Smooth muscle cell (in vitro differentiated cells): Measurements from ENCODE around the gene SUN1. TPM values are rescaled to one million over a fixed set of nuclear protein-coding genes. Genes with fewer than 3 reads are reported as not detected.

Experiments
- DNase-seq: peaks from one replicate; lab custom pipeline; 2025; ENCODE audit not compliant: unreplicated experiment; lab: John Stamatoyannopoulos, UW
- H2AFZ ChIP-seq: fragments of 200-600 bp; sonication (generic); 2 replicates; pipeline ENCODE4 v1.6.0; 2016; ENCODE audit warnings: antibody characterized with exemption, low read depth, mild to moderate bottlenecking
- H3F3A ChIP-seq: fragments of 200-600 bp; sonication (generic); 2 replicates; pipeline ENCODE4 v1.6.0; 2017; ENCODE audit warnings: antibody characterized with exemption, low read depth
- H3K27ac ChIP-seq: fragments of 200-600 bp; sonication (generic); 2 replicates; pipeline ENCODE4 v1.5.1; 2016; ENCODE audit warnings: low read depth, mild to moderate bottlenecking
- H3K27me3 ChIP-seq: fragments of 200-600 bp; sonication (generic); 2 replicates; pipeline ENCODE4 v1.6.1; 2016; ENCODE audit warnings: low read depth, mild to moderate bottlenecking
- H3K36me3 ChIP-seq: fragments of 200-600 bp; sonication (generic); 2 replicates; pipeline ENCODE4 v1.5.1; 2016; ENCODE audit warnings: low read depth
- H3K4me1 ChIP-seq: fragments of 200-600 bp; sonication (generic); 2 replicates; pipeline ENCODE4 v1.5.1; 2016; ENCODE audit warnings: low read depth
- H3K4me2 ChIP-seq: fragments of 200-600 bp; sonication (generic); 2 replicates; pipeline ENCODE4 v1.6.0; 2016; ENCODE audit warnings: mild to moderate bottlenecking
- H3K4me3 ChIP-seq: fragments of 200-600 bp; sonication (generic); 2 replicates; pipeline ENCODE4 v1.5.1; 2016; ENCODE audit warnings: mild to moderate bottlenecking
- H3K79me2 ChIP-seq: fragments of 200-600 bp; sonication (generic); 2 replicates; pipeline ENCODE4 v1.6.0; 2016; ENCODE audit warnings: low read depth, mild to moderate bottlenecking
- H3K9ac ChIP-seq: fragments of 200-600 bp; sonication (generic); 2 replicates; pipeline ENCODE4 v1.6.0; 2016; ENCODE audit warnings: low read depth
- H3K9me3 ChIP-seq: fragments of 200-600 bp; sonication (generic); replicated peaks from 2 replicates; pipeline ENCODE4 v1.5.1; 2016; ENCODE audit warnings: low read depth
- H4K20me1 ChIP-seq: fragments of 200-600 bp; sonication (generic); 2 replicates; pipeline ENCODE4 v1.6.0; 2016; ENCODE audit warnings: low read depth
- WGBS: methylation state at CpG from one replicate; pipeline ENCODE4 v1.1.7; 2016; ENCODE audit warnings: low lambda C conversion rate; 5-methylcytosine and 5-hydroxymethylcytosine counted together
- polyA plus RNA-seq: library from polyadenylated mRNA; unstranded; fragments of >200 nt; fragmentation: Nextera tagmentation; extraction: Ambion mirVana; gene quantifications from 2 replicates; pipeline ENCODE4 v1.2.1, GENCODE V29; 2016
- total RNA-seq: library from RNA; depleted of rRNA; stranded (reverse); fragments of >200 nt; gene quantifications from 2 replicates; pipeline ENCODE4 v1.2.3, GENCODE V29; 2014
- TF ChIP-seq, protein P1 (sequence below): fragments of 200-600 bp; sonication (generic); IDR thresholded peaks from 2 replicates; pipeline ENCODE4 v1.5.1; 2017; ENCODE audit warnings: borderline replicate concordance, mild to moderate bottlenecking, antibody characterized with exemption; ENCODE audit not compliant: insufficient read depth, poor library complexity, severe bottlenecking

The SUN1 gene
- total and polyA plus RNA-seq, 2 experiments from 2014 or later: 50.7 to 90.3 TPM

DNA sequence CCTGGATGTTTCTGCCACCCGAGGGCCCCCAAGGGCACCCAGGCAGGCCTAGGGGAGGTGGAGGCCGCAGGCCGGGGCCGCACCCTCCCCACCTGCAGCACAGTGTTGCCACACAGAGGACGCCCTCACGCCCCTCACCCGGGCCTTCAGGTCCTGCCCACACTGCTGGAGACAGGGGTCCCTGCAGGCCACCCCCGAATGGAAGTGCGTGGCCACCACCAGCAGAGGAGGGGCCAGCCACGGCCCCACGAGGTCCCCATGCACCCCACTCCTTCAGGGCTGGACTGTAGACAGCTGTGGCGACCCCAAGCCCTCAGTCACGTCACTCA lies 86.8 kb downstream of the SUN1 start:
- Histone ChIP-seq H3K79me2 (no peaks in the 10 kb centered on the region), H3K4me3 (no peak overlapping the region), H3K9ac (no peak overlapping the region), H3K9me3 (no peaks in the 10 kb centered on the region), H3F3A (no peaks in the 10 kb centered on the region), H3K27me3 (no peaks in the 10 kb centered on the region), H4K20me1 (no peaks in the 10 kb centered on the region), H3K4me2 (no peak overlapping the region), H3K27ac (no peak overlapping the region), H2AFZ (no peak overlapping the region), H3K36me3 (no peaks in the 10 kb centered on the region), H3K4me1 (no peaks in the 10 kb centered on the region)
- 86% methylated on average over 7 of the region's 13 CpGs for WGBS
- no peak for DNase-seq
- TF ChIP-seq, protein P1, sequence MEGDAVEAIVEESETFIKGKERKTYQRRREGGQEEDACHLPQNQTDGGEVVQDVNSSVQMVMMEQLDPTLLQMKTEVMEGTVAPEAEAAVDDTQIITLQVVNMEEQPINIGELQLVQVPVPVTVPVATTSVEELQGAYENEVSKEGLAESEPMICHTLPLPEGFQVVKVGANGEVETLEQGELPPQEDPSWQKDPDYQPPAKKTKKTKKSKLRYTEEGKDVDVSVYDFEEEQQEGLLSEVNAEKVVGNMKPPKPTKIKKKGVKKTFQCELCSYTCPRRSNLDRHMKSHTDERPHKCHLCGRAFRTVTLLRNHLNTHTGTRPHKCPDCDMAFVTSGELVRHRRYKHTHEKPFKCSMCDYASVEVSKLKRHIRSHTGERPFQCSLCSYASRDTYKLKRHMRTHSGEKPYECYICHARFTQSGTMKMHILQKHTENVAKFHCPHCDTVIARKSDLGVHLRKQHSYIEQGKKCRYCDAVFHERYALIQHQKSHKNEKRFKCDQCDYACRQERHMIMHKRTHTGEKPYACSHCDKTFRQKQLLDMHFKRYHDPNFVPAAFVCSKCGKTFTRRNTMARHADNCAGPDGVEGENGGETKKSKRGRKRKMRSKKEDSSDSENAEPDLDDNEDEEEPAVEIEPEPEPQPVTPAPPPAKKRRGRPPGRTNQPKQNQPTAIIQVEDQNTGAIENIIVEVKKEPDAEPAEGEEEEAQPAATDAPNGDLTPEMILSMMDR: no peak

DNA sequence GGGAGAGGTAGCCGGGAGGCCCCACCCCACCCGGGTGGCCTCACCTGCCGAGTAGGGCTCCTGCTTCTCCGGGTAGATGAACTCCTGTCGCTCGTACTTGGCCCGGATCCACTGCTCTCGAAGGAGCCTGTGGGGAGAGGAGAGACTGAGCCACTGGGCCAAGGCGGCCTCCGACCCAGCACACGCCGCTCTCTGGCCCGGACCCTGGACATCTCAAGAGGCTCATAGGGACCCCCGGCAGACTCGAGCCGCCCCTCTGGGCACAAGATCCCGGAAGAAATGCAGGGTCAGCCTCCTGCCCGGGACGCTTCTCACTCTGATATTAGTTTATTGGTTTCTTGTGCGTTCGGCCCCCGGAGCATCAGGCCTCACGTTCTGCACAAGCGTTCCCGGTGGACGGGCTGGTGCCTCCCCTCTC lies 87.7 kb downstream of the SUN1 start:
- Histone ChIP-seq H4K20me1 (no peaks in the 10 kb centered on the region), H3K79me2 (no peaks in the 10 kb centered on the region), H3K9me3 (no peaks in the 10 kb centered on the region), H3F3A (no peaks in the 10 kb centered on the region), H3K27me3 (no peaks in the 10 kb centered on the region), H3K4me3 (no peak overlapping the region), H3K4me2 (no peak overlapping the region), H3K4me1 (no peaks in the 10 kb centered on the region), H3K9ac (no peak overlapping the region), H3K27ac (no peak overlapping the region), H2AFZ (no peak overlapping the region), H3K36me3 (no peaks in the 10 kb centered on the region)
- DNase-seq: no peak
- TF ChIP-seq, protein P1: no peak
- WGBS: 96% methylated on average over 22 of the region's 26 CpGs

DNA sequence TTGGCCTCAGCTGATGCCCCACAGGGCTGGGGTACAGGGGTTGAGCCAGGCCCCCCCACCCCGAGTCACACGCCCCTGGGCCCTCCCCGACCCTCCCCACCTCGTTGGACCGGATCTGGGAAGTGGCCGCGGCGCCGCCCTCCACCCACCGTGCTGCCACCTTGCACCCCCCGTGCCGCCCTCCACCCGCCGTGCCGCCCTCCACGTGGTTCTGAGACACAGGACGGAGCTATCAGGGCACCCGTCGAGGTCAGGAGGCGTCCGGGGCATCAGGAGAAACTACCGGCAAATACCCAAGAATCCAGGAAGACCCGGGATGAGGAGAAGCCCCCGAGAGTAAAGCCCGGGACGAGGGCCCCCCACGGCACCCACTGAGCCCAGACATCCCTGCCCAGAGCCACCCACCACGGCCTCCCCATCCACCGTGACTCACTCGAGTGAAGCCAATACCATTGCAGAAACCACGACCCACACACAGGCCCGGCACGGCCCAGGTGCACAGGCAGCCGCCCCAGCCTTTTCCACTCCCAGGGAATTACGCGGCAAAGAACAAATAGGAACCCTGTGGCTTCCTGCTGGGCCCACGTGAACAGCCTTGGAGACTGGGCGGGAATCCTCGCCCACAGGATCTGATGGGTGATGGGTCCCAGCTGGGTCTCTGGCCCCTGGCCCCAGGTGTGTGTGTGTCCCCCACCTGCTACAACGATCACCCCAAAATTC lies 88.2 kb downstream of the SUN1 start:
- H3K4me2 ChIP-seq: no peak overlapping the region
- DNase-seq: no peak
- H3K9me3 ChIP-seq: no peaks in the 10 kb centered on the region
- no peaks in the 10 kb centered on the region for H3K79me2 ChIP-seq
- H3K9ac ChIP-seq: no peak overlapping the region
- no peaks in the 10 kb centered on the region for H3K36me3 ChIP-seq
- TF ChIP-seq, protein P1: no peak
- H3K4me3 ChIP-seq: no peak overlapping the region
- no peak overlapping the region for H3K27ac ChIP-seq
- no peaks in the 10 kb centered on the region for H3K27me3 ChIP-seq
- no peaks in the 10 kb centered on the region for H3K4me1 ChIP-seq
- H4K20me1 ChIP-seq: no peaks in the 10 kb centered on the region
- 89% methylated on average over 20 of the region's 40 CpGs for WGBS
- H2AFZ ChIP-seq: no peak overlapping the region
- no peaks in the 10 kb centered on the region for H3F3A ChIP-seq

DNA sequence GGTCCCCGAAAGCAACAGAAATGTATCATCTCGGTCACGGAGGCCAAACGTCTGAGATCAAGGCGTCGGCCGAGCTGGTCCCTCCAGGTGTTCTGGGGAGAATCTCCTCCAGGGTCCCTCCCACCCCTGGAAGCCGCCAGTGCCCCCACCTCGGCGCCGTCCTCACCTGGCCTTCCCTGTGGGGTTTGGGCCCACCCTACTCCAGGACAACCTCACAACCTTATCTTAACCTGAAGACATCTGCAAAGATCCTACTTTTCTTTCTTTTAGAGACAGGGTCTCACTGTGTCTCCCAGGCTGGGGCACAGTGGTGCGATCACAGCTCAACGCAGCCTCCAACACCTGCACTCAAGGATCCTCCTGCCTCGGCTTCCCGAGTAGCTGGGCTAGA lies 88.8 kb downstream of the SUN1 start:
- 90% methylated on average over 15 of the region's 15 CpGs for WGBS
- DNase-seq: no peak
- no peaks in the 10 kb centered on the region for H3K9me3 ChIP-seq

More for the DNA sequence above, 88.8 kb downstream of the SUN1 start:
- no peaks in the 10 kb centered on the region for H3K4me1 ChIP-seq
- H3K27ac ChIP-seq: no peak overlapping the region
- no peaks in the 10 kb centered on the region for H3K36me3 ChIP-seq
- H3K9ac ChIP-seq: no peak overlapping the region
- H2AFZ ChIP-seq: no peak overlapping the region
- no peaks in the 10 kb centered on the region for H3K79me2 ChIP-seq
- H4K20me1 ChIP-seq: no peaks in the 10 kb centered on the region
- H3F3A ChIP-seq: no peaks in the 10 kb centered on the region
- H3K4me2 ChIP-seq: no peak overlapping the region
- H3K4me3 ChIP-seq: no peak overlapping the region
- TF ChIP-seq, protein P1: no peak
- H3K27me3 ChIP-seq: no peaks in the 10 kb centered on the region
